GM10266 (cell line): ENCODE data around the gene TAPBP.
"Not testable (repeated sequence)": the region's sequence is repeated elsewhere in the genome, so short reads cannot be mapped to it uniquely, and the experiment has no call there.

Experiments
- DNase-seq: peaks from one replicate; pipeline ENCODE4 v3.0.0; 2012; ENCODE audit errors: extremely low spot score
- TF ChIP-seq, protein P1 (sequence below): IDR thresholded peaks from 2 replicates; pipeline ENCODE4 v1.5.1; 2012; ENCODE audit warnings: mild to moderate bottlenecking, low read depth; ENCODE audit not compliant: control insufficient read depth, insufficient read depth; ENCODE audit errors: missing control alignments

The TAPBP gene

GRCh38 chr6:33273924-33274902 lies 39.7 kb downstream of the TAPBP start:
- TF ChIP-seq, protein P1, sequence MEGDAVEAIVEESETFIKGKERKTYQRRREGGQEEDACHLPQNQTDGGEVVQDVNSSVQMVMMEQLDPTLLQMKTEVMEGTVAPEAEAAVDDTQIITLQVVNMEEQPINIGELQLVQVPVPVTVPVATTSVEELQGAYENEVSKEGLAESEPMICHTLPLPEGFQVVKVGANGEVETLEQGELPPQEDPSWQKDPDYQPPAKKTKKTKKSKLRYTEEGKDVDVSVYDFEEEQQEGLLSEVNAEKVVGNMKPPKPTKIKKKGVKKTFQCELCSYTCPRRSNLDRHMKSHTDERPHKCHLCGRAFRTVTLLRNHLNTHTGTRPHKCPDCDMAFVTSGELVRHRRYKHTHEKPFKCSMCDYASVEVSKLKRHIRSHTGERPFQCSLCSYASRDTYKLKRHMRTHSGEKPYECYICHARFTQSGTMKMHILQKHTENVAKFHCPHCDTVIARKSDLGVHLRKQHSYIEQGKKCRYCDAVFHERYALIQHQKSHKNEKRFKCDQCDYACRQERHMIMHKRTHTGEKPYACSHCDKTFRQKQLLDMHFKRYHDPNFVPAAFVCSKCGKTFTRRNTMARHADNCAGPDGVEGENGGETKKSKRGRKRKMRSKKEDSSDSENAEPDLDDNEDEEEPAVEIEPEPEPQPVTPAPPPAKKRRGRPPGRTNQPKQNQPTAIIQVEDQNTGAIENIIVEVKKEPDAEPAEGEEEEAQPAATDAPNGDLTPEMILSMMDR, result no peak

DNA sequence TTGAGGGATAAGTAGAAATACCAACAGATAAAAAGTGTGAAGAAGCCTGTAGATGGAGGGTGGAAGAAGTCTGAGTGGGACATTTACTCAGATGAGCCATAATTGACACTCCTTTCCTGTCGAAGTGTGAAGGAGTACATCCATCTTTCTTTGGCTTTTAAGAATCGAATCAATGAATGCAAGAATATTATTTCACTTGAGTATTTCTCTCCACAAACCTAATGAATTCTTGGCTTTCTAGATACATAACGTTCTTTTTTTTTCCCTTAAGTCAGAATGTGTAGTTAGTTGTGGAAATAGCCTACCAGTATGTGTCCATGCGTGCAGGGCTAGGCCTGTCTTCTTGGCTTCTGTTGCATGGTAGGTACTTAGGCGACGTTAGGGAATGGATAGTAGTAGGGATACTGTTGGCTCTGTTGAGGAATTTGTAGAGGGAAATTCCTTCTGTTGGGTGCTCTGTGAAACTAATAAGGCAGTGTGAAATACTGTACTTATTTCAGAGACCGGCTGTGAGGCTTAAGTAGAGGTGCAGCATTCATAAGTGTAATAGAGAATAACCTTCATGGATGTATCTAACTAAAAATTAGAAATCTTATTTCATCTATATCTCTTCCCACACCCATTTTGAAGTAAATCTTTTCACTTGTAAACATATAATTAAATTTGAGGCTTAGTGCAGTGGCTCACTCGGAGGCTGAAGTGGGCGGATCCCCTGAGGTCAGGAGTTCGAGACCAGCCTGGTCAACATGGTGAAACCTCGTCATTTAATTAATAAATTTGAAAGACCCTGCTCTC lies 40.6 kb downstream of the TAPBP start:
- TF ChIP-seq, protein P1, result no peak
- no peak for DNase-seq

More at GRCh38 chr6:33273924-33274902, 39.7 kb downstream of the TAPBP start:
- DNase-seq, result no peak

DNA sequence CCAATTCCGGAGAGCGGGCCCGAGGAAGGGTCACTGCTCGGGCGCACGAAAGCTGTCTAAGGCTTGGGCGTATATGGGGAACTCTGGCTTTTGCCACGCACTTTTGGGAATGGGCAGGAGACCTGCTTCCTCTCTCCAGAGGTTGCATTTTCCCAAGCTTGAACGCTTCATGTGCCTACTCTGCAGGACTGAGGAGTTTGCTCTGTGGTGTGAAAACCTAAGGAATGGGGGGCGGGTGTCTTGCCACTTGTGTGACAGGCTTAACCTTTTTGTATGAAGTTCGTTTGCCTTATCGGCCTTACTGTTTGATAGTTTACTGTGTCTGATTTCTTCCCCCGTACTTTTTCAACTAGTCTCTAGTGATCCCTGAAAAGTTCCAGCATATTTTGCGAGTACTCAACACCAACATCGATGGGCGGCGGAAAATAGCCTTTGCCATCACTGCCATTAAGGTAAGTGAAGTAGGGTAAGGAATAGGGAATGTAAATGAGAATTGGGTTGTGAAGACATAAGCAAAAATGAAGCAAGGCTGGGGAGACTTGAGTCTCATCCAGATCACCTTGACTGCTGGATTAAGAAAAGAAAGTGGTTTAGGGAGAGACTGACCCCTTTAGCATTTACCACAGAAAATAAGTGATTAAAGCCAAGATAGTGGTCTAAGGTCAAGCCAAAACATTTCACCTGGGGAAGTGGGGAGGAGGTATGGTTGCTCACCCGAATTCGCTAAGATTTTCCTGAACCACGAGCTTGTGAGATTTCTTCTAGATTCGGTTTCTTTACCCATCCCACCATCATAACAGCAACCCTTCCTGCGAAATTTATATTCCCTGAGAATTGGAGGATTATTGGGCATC lies 41.4 kb downstream of the TAPBP start:
- DNase-seq, result no peak
- TF ChIP-seq, protein P1, result no peak

DNA sequence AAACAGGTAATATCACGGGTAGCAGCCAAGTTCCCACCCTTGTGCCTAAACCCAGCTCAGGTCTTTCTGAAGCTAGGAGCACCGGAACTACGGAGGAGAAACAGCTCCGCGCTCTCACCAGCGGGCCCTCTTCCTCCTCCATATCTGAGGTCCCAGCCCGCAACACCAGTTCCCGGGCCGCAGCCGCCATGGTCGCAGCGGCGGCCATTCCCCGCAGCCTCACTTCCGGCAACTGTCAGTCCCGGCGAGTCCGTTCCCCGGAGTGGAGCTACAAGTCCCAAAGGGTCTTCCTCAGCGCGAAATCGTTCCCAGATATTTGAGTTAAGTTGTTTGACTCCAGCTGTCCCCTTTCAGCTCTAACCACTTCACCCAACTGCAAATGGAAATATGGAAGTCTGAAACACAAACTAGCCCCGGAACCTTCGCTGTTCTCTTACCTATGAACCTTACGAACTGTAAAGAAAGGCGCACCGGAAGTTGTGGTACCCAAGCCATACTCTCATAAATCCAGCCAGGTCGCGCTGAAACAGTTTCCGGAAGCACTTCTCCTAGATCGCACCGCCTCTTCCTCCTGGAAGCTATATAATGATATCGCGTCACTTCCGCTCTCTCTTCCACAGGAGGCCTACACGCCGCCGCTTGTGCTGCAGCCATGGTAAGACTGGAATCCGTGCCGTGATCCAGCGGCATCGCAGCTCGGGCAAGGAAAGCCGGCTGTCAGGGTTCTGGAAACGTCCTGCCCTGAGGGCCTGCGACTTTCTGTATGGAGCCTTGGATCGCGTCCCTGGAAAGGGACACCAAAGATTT lies 42.2 kb downstream of the TAPBP start, which contains the start of the genes RPS18 and VPS52:
Gene RPS18 (plus strand): TSS at position 608 of the 807 bp plus-strand sequence. CDS start 45 bp downstream, at position 653.
Gene VPS52 (minus strand): TSS at position 409 of the 807 bp plus-strand sequence. CDS start 201 bp downstream, at position 208.
- DNase-seq, result peak; percentile 93
- TF ChIP-seq, protein P1, result no peak

GRCh38 chr6:33271117-33271467 lies 42.8 kb downstream of the TAPBP start:
- TF ChIP-seq, protein P1, result no peak
- no peak for DNase-seq

DNA sequence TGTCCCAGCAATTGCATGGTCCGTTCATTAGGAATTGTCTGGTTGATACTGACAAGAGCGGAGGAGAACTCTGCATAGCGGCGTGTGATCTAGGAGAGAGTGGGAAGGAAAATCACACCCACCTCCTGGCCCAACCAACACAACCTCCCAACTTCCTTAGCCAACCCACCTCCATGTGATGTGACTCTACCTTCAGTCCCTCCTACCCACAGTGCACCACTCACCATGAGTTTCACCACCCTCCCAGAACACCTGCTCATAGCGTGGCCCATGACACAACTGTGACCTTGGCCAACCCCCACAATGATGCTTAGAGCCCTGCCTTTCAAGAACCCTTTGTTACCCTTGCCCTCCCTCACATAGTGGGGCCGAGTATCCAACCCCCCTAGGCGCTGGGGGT lies 49.9 kb downstream of the TAPBP start:
- TF ChIP-seq, protein P1, result no peak
- DNase-seq, result no peak

GRCh38 chr6:33262490-33262889 lies 51.4 kb downstream of the TAPBP start:
- not testable (repeated sequence) for DNase-seq
